Caco-2 (cell line): Measurements from ENCODE around the gene PYDC2. TPM values are rescaled to one million over a fixed set of nuclear protein-coding genes. Genes with fewer than 3 reads are reported as not detected.

Experiments
- BruUV-seq: library from RNA; stranded (reverse); fragments of 400-500 nt; replicated peaks from 2 replicates; lab custom pipeline; 2021; lab: Mats Ljungman, UMichigan
- CTCF ChIA-PET: fragments of 300-600 bp; sonication (Branson Sonifier 250); formaldehyde crosslinking; loops from one replicate; lab custom pipeline; 2022; ENCODE audit warnings: antibody characterized with exemption; lab: Charles Lee
- POLR2A ChIA-PET: fragments of 300-600 bp; sonication (Branson Sonifier 250); formaldehyde crosslinking; loops from one replicate; lab custom pipeline; 2022; ENCODE audit warnings: antibody characterized with exemption; lab: Charles Lee
- DNase-seq, 2 experiments: peaks; one replicate each; pipeline versions ENCODE4 v3.0.0 to v3.0.0-alpha.2; 2020 to 2022
- H3K27me3 ChIP-seq: replicated peaks from 2 replicates; pipeline ENCODE4 v1.6.0; 2011; ENCODE audit warnings: low read length; ENCODE audit not compliant: control insufficient read depth, insufficient read depth
- H3K36me3 ChIP-seq: 2 replicates; pipeline ENCODE4 v1.5.1; 2011; ENCODE audit warnings: low read length; ENCODE audit not compliant: control insufficient read depth, insufficient read depth
- H3K4me1 ChIP-seq: fragments of 250-450 bp; sonication (Bioruptor Pico); 2 replicates; pipeline ENCODE4 v1.5.1; 2020; ENCODE audit warnings: mild to moderate bottlenecking
- H3K4me3 ChIP-seq: 2 replicates; pipeline ENCODE4 v1.5.1; 2011; ENCODE audit warnings: low read depth, mild to moderate bottlenecking, control low read depth, low read length
- H3K9me3 ChIP-seq: fragments of 250-450 bp; sonication (Bioruptor Pico); 2 replicates; pipeline ENCODE4 v1.5.1; 2020; ENCODE audit warnings: mild to moderate bottlenecking, moderate library complexity
- H3K27ac Mint-ChIP-seq: one replicate; pipeline ENCODE4 v1.8.0; 2022; ENCODE audit warnings: mixed read lengths; ENCODE audit not compliant: unreplicated experiment
- H3K27me3 Mint-ChIP-seq: one replicate; pipeline ENCODE4 v1.8.0; 2022; ENCODE audit warnings: mixed read lengths; ENCODE audit not compliant: insufficient read depth, unreplicated experiment
- H3K36me3 Mint-ChIP-seq: one replicate; pipeline ENCODE4 v1.8.0; 2022; ENCODE audit warnings: mild to moderate bottlenecking, mixed read lengths; ENCODE audit not compliant: insufficient read depth, unreplicated experiment
- H3K4me1 Mint-ChIP-seq: one replicate; pipeline ENCODE4 v1.8.0; 2022; ENCODE audit warnings: low read depth, mixed read lengths; ENCODE audit not compliant: unreplicated experiment
- H3K4me3 Mint-ChIP-seq: one replicate; pipeline ENCODE4 v1.8.0; 2022; ENCODE audit warnings: mild to moderate bottlenecking, moderate library complexity, mixed read lengths; ENCODE audit not compliant: unreplicated experiment
- H3K9me3 Mint-ChIP-seq: one replicate; pipeline ENCODE4 v1.8.0; 2022; ENCODE audit warnings: mixed read lengths; ENCODE audit not compliant: unreplicated experiment
- CTCF ChIP-seq, 2 experiments: fragments of 200-600 bp in 1 of 2; IDR thresholded peaks; 1 replicate in 1 of 2; 2 replicates in 1 of 2; pipeline versions ENCODE4 v1.5.1 to v1.8.0; 2011 to 2022; ENCODE audit warnings: antibody characterized with exemption in 1 of 2, control low read depth in 1 of 2, inconsistent platforms in 1 of 2, low read depth in 1 of 2, low read length in 1 of 2, mild to moderate bottlenecking in 1 of 2, moderate library complexity in 1 of 2; ENCODE audit not compliant: insufficient read depth in 1 of 2, severe bottlenecking in 1 of 2, unreplicated experiment in 1 of 2
- intact Hi-C: fragments of 100-400 bp; cut with micrococcal nuclease; formaldehyde crosslinking; loops from one replicate; pipeline ENCODE4 v1.10.0; 2022; ENCODE audit not compliant: unreplicated experiment
- total RNA-seq: library from RNA; stranded (reverse); gene quantifications from 2 replicates; pipeline ENCODE4 v1.2.3, GENCODE V29; 2022

PYDC2 gene
- total RNA-seq, 1 experiment from 2014 or later: not detected

GRCh38 chr3:191499307-191500080 lies 38.5 kb downstream of the PYDC2 start:
- CTCF ChIA-PET: no interaction called here
- H3K27me3 ChIP-seq: no peaks in the 10 kb centered on the region
- Mint-ChIP-seq H3K4me1 (peaks cover 6% of the 10 kb centered on the region), H3K36me3 (no peaks in the 10 kb centered on the region), H3K4me3 (peak overlapping the region; percentile 69), H3K9me3 (no peaks in the 10 kb centered on the region), H3K27ac (no peak overlapping the region), H3K27me3 (no peaks in the 10 kb centered on the region)
- no peaks in the 10 kb centered on the region for H3K9me3 ChIP-seq
- no peak for TF ChIP-seq CTCF (IDR thresholded peaks at IDR 0.05; ENCODE audit: insufficient read depth in 1 of 2, low read depth in 1 of 2, low read length in 1 of 2, severe bottlenecking in 1 of 2, unreplicated experiment in 1 of 2)
- peak in 1 of 2 experiments; percentile 12 for DNase-seq
- BruUV-seq: no TSS peak
- no peaks in the 10 kb centered on the region for H3K36me3 ChIP-seq
- H3K4me3 ChIP-seq: peak overlapping the region; percentile 21
- POLR2A ChIA-PET: interaction anchor here (0.6 kb wide), 1 partner anchor 15 kb away, joined by 4 read pairs; no protein-coding TSS in a partner anchor
- intact Hi-C loops: no loop called here
- no peaks in the 10 kb centered on the region; the same call in 1 of the 2 replicates for H3K4me1 ChIP-seq

- no peaks in the 10 kb centered on the region for H3K27me3 ChIP-seq
- TF ChIP-seq CTCF (IDR thresholded peaks at IDR 0.05; ENCODE audit: insufficient read depth in 1 of 2, low read depth in 1 of 2, low read length in 1 of 2, severe bottlenecking in 1 of 2, unreplicated experiment in 1 of 2): no peak
- H3K4me1 Mint-ChIP-seq: peaks cover 6% of the 10 kb centered on the region
- H3K4me3 Mint-ChIP-seq: no peak overlapping the region
- intact Hi-C loops: no loop called here
- no peaks in the 10 kb centered on the region for H3K36me3 Mint-ChIP-seq
- H3K9me3 Mint-ChIP-seq: no peaks in the 10 kb centered on the region
- DNase-seq: no peak
- no peak overlapping the region for H3K4me3 ChIP-seq
- H3K9me3 ChIP-seq: no peaks in the 10 kb centered on the region
- H3K36me3 ChIP-seq: no peaks in the 10 kb centered on the region
- ChIA-PET CTCF (no interaction called here), POLR2A (no interaction called here)
- BruUV-seq: no TSS peak
- no peak overlapping the region for H3K27ac Mint-ChIP-seq
- no peaks in the 10 kb centered on the region for H3K27me3 Mint-ChIP-seq
- no peaks in the 10 kb centered on the region; the same call in 1 of the 2 replicates for H3K4me1 ChIP-seq
Observed at GRCh38 chr3:191500892-191501291, 39.9 kb downstream of the PYDC2 start.

GRCh38 chr3:191502583-191502982 lies 41.6 kb downstream of the PYDC2 start:
- Mint-ChIP-seq H3K4me3 (no peak overlapping the region), H3K27ac (no peak overlapping the region), H3K27me3 (no peaks in the 10 kb centered on the region), H3K9me3 (no peaks in the 10 kb centered on the region), H3K36me3 (no peaks in the 10 kb centered on the region), H3K4me1 (peaks cover 6% of the 10 kb centered on the region)
- TF ChIP-seq CTCF (IDR thresholded peaks at IDR 0.05; ENCODE audit: insufficient read depth in 1 of 2, low read depth in 1 of 2, low read length in 1 of 2, severe bottlenecking in 1 of 2, unreplicated experiment in 1 of 2): peak; percentile 29 to 40
- ChIA-PET CTCF (no interaction called here), POLR2A (no interaction called here)
- no peaks in the 10 kb centered on the region; the same call in 1 of the 2 replicates for H3K4me1 ChIP-seq
- no peak overlapping the region for H3K4me3 ChIP-seq
- H3K9me3 ChIP-seq: no peaks in the 10 kb centered on the region
- peak in 1 of 2 experiments; percentile 5 for DNase-seq
- BruUV-seq: no TSS peak
- no peaks in the 10 kb centered on the region for H3K27me3 ChIP-seq
- intact Hi-C loops: loop anchor here (1.0 to 2.0 kb wide), 3 partner anchors 85 to 604 kb away; no protein-coding TSS in a partner anchor
- no peaks in the 10 kb centered on the region for H3K36me3 ChIP-seq
